Measurements from ENCODE around the gene MOV10.

The MOV10 gene

GRCh38 chr1:112743174-112744008, 68.9 kb downstream of the MOV10 start:
- no peak for DNase-seq

GRCh38 chr1:112744009-112744578, 69.6 kb downstream of the MOV10 start:
- no peak for DNase-seq

GRCh38 chr1:112748396-112748795, 73.9 kb downstream of the MOV10 start:
- no peak for DNase-seq
